ENCODE measurements around the gene TMEM250.

TMEM250 gene

GRCh38 chr9:136093995-136094881 is 24.4 kb downstream of the TMEM250 start:
- peak; percentile 65 for DNase-seq

DNA sequence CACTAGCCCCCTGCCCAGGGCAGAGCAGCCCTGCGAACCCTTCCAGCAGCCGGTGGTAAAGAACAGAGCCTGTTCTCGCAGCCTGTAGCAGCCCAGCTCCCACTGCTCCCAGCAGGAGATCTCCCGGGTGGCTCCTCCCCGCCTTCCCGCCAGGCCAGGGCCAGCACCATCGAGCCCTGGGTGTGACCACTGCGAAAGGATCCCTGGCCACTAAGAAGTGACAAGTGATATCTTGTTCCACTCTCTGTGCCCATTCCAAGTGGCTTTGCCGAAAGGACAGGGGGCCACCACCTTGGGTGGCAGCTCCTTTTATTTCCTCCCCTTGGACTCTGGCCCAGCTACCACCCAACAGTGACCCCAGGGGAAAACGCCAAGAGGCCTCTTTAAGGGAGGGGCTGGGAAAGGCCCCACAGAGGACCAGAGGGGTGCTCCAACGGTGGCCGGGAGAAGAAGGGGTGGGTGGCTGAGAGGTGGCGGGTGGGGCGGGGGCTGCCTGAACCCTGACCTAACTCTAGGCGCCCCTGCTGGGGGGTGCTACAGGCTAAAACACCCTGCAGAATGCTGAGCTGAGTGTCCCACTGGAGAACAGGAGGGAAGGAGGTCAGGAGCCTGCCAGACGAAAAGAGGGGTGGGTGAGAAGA is 25.2 kb downstream of the TMEM250 start:
- DNase-seq = no peak

DNA sequence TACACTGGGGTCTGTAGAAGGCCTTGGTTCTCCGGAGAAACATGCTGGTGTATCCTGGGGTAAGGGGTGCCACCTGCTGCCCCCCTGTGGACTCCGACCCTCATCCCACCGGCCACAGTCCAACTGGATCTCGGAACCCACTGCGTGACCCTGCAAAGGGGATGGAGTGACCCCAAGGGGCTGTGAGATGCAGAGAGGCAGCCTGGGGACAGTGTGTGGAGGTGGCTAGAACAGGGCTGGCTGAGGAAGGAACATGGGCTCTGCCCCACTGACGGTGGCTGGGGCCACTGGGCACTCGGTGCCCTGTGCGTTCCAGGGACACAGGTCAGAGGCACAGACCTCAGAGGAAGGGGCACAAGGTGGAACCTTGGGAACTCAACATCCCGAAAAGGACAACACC is 25.9 kb downstream of the TMEM250 start:
- no peak for DNase-seq

DNA sequence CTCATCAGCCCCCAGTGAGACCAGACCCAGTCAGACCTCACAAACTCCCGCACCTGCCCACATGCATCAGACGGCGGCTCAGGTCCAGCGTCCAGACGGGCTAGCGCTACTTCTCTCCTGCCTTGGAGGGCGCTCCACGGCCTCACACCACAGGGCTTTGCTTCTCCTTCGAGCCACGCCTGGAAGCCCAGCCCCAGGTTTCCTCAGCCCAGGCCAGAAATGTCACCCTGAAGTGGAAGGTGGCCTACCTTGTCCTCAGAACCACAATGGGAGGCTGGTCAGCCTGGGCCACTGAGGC is 26.4 kb downstream of the TMEM250 start:
- DNase-seq = no peak

GRCh38 chr9:136091582-136092352 is 26.9 kb downstream of the TMEM250 start:
- no peak for DNase-seq

DNA sequence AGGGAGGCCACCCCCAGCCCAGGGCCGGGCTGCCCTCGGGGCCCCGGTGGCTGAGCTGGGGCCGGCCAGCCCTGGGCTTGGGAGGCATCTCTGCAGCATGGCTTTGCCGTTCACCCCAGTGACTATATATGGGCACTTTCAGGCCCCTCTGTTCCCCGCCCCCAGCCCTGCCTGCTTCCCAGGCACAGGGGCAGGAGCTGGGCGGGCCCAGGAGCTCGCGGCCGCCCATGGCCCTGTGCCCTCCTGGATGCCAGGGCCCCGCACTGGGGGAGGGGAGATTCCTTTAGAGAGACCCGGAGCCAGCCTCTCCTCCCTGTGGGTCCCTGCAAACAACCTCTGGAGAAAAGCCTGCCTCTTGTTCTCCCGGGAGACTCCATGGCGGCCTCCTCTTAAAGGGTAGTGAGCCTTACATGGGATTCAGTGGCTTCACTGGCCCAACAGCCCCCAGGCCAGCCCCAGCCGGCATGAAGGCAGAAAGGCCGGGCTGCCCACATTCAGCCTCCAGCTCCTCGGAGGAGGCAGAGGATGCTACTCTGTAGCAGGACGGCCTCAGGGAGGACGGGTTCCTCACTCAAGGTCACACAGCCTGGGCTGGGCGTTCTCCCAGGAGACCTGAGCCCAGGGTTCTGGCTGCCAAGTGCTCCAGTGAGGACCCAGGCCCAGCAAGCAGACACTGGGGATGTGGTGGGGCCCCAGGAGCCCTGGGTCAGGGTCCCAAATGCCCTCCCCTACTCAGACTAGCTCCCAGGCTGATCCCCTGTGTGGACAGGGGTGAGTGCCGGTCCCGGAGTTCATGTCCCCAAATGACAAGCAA is 27.7 kb downstream of the TMEM250 start:
- no peak for DNase-seq

GRCh38 chr9:136090056-136090735 is 28.5 kb downstream of the TMEM250 start:
- DNase-seq = no peak

DNA sequence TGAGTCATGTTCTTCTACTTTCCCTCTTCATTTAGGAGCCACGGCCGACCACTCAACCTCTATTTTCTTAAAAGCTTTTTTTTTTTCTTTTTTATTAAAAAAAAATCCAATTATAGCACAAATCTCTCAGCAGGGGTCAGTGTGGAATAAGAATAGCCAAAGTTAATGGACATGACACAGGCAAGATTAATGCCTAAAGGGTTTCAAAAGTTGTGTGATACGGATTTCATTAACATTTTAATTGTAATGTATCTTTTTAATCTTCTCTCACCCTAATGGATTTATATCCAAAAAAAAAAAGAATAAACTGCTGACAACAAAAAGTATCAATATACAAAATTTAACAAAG is 29.0 kb downstream of the TMEM250 start:
- no peak for DNase-seq

GRCh38 chr9:136088939-136089696 is 29.6 kb downstream of the TMEM250 start:
- DNase-seq = no peak

DNA sequence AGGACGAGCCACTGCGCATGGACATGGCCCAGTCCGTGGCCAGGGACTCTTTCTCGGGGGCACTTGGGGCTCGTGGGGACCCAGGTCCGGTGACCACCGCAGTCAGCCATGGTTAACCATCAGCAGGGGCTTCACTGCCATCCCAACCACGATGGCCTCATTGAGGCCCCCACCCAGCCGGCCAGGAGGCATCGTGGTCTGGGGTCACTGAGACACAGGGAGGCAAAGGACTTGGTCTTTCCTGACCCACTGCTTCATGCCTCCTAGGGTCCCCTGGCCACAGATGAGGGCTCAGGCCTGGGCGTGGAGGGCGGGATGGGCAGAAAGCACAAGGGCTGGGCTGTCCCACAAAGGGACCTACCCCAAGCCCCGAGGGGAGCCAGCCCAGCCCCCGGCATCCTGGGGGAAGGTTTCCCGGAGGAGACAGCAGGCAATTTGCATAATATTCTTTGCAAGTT is 30.2 kb downstream of the TMEM250 start:
- DNase-seq = no peak

- DNase-seq = no peak
These were observed 30.8 kb downstream of the TMEM250 start for GRCh38 chr9:136087741-136088480.

- DNase-seq = no peak
These were observed 31.5 kb downstream of the TMEM250 start for GRCh38 chr9:136086951-136087740.

DNA sequence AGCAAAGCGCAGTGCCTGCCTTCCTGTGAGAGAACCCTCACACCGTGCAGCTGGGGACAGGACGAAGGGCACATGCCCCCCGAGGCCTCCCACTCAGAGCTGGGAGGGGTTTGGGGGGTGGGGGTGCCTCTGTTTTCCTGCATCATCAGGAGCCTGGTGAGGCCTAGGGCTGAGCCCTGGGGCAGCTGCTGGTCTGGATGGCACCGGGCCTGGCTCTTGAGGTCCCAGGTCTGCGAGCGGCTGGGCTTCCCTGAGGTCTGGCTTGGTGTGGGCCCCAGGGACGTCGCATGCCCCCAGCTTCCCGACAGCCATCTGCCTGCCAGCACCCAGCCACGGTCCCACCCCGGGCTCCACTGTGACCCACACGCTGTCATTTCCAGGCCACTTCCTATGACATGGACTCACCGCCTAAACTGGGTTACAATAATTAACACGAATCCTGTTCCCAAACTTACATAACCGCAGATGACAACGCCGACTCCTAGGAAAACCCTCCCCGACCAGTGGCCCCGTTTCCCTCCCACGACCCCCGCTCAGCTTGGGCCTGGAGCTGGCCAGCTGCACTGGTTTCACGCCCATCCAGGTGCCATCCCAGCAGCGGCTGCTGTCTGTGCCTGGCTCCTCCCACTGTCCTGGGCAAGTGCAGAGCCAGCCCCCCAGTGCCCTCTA is 32.3 kb downstream of the TMEM250 start:
- DNase-seq = no peak

DNA sequence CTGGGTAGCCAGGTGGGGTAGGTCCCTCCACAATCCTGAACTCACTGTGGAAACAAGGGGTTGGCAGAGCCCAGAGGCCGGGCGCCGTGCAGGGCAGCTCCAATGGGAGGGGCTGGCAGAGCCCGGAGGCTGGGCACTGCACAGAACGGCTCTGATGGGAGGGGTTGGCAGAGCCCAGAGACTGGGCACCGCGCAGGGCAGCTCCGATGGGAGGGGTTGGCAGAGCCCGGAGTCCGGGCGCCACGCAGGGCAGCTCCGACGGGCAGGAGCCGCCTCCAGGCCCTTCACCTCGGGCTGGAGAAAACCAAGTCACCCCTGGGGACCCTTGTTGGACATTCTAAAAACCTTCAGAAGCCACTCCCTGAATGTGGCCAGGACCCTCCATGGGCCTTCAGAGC is 32.9 kb downstream of the TMEM250 start:
- no peak for DNase-seq

DNA sequence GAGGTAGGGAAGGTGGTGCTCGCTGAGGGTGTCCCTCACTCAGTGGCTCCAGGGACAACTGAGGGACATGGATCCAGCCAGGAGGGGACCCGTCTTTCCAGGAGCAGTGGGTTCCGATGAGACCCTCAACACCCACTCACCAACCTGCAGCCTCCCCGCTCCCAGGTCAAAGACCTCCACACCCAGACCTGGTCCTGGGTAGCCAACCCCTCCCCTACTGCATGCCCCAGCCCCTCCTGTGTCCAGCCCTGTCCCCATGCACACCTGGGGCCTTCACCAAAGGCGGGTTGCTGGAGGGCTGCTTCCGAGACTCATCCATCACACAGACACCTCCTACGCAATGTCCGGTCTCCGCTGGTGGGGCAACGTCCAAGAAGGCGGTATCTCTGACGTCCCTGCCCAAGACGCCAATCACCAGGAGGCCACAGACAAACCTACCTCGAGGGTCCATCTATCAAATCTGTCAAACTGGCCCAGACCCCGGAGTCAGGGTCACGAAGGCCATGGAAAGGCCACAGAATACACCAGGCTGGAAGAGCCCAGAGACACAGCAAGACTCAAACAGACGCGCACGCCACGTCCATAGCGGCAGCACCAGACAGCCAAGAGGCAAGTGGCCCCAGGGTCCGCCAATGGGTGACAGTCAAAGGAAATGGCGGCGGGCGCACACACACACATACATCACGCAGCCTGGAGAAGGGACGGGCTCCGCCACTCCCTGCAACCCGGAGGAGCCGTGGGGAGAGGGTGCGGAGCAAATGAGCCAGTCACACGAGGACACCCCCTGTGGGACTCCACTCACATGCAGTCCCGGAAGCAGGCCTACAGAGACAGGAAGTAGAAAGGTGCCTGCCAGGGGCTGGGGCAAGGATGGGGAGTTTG is 34.4 kb downstream of the TMEM250 start:
- DNase-seq = no peak

DNA sequence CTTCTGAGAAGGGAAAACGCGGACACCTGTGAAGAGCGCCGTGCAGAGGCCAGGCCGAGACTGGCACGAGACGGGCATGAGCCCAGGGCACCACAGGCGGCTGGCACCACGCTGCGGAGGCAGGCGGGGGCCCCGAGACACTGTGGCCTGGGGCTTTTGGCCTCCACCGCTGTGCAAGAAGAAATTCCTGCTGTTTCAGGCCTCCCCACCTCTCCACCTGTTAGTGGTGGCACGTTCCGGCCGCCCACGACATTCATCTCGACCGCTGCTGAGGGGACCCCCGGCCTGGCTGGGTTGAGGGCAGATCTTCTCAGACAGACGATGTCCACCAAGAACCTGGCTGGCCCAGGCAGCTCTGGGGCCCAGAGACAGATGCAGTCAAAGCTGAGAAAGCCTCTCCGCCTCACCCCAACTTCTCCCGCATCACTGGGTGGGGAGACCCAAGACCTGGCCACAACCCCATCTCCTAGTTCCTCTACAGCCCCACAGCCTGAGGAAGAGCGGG is 35.1 kb downstream of the TMEM250 start:
- DNase-seq = no peak

- DNase-seq = no peak
These were observed 35.9 kb downstream of the TMEM250 start for GRCh38 chr9:136082496-136083361.
